GM18907 (cell line): Measurements from ENCODE around the gene MPIG6B.
"Not testable (repeated sequence)": the region's sequence is repeated elsewhere in the genome, so short reads cannot be mapped to it uniquely, and the experiment has no call there.

Experiments used
- ATAC-seq: cut with Tn5 transposase; IDR thresholded peaks from one replicate; pipeline ENCODE4 v1.9.1; 2021; ENCODE audit warnings: mild to moderate bottlenecking, moderate library complexity; ENCODE audit not compliant: unreplicated experiment

MPIG6B gene

DNA sequence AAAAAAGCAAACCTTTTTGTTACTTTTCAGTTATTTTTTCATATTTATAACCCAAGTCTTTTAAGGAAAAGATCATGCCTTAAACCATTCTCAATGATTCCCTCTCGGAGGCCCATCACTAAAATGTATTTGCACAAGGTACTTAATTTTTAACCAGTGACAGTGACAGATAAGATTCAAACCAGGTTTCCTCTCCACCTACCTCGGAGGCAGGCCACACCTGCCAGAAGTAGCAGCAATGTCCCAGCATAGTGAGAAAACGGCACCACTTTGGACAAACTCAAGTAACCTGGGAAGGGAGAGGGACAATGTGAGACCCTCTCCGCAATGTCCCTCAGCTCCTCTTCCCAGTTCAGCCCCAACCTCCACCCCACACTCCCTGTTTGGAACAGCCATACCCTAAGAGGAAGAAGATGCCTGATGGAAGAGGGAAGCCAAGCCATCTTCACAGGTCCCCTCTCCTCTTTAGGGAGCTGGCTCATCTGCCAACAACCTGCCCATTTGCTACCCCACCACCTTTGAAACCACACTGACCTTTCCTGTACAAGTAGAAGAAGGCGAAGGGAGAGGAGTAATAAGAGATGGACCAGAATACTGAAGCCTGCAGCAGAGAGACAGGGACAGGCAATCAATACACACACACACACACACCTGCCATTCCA is 22.3 kb upstream of the MPIG6B start:
- no peak for ATAC-seq

DNA sequence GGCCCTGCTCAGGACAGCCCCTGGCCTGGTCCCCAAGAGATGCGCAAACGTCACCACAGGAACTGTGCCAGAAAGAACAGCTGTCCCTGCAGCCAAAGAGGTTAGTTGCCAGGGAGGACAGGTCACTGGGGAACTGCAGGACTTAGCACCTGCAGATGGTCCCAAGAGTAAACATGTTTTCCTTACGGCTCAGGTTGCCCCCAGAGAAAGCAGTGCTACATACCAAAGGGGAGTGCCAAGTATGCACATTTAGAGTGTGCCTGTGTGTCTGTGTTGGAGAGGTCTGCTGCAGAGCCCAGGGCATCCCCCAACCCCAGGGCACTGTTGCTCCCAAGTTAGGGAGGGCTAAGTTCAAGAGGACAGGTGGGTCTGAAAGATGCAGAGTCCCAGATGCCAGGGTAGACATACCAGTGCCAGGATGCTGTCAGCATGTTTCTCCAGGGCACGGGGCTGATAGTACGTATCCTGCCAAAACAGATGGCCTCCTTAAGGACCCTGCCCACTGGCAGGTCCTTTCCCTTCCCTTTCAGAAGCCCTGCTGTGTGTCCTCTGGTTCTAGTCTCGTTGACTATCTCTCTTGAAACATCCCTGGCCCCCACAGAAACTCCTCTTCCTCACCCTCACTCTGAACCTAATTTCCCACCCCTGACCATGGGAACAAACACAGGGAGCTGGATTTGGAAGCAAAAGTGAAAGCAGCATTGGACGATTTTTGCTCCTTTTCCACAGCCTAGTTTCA is 21.3 kb upstream of the MPIG6B start:
- ATAC-seq: no peak

DNA sequence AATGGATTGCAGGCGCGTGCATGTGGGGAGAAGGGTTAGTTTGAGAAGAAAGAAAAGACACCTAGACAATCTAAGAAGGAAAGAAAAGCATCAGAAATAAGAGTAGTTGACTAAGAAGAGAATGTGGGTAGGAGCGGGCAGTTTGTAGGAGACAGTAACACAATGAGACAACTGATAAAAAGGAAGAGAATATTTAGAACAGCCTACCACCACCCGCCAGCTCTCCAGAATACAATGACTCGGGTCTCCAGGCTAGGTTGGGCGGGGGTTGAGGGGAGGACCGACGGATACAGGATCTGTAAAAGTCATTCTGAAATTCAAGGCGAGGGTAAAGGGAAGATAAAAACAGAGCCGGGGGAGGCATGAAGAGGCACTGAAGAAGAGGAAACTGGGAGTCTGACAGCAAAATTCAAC is 20.8 kb upstream of the MPIG6B start:
- ATAC-seq: no peak

DNA sequence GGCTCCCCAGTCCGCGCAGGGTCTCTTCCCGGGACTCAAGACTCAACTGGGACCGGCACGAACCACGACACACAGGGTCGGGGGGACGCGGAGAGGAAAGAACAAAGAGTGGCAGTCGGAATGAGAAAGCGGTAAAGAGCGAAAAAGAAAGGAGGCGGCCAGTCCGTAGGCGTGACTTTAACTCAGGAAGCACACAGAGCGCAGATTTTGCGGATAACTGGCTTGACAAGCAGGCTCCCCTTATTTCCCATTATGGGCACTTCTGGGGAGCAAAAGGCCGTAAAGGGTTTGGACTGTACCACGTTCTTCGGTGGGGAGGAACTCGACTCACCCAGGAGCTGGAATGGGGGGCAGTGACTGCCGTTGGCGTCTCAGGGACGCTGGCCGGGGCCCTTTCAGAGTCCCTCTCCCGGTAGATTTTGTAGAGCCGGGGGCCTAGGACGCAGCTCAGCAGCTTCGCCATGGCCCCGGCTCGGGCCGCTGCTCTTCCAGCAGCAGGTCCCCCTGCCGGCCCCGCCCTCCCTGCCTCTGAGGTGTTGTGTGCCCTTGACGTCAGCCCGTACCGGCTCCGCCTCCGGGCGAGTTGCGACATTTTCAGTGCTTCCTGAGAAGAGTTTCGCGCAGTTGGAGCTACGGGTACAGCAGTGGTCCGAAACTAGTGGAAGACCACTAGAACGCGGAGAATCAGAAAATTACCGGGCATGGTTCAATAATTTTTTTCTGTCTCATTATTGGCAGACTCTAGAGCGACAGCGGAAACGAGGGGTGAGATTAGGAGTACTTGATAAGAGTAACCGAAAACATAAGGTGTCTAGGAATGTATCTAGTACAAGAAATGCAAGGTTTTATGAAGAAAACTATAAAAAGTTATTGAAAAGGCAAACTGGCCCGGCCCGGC is 20.1 kb upstream of the MPIG6B start, which contains the start of gene ABHD16A:
Gene ABHD16A (minus strand): TSS at position 506 of the 898 bp plus-strand sequence. CDS start 43 bp downstream, at position 463.
- ATAC-seq: peak; percentile 80

DNA sequence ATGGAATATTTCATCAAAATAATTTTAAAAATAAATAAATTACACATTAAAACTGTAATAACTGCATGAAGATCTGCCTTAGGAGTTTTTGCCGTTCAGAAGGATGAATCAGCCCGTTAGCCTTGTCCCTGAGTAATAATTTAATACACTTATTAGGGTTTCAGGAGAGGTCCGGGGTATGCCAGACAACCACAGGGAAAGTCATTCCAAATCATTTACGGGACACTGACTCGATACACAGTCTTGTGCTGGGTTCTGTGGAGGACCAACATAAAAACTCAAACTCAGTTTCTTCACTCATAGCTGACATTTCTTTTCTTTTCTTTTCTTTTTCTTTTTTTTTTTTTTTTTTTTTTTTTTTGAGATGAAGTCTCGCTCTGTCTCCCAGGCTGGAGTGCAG is 17.2 kb upstream of the MPIG6B start:
- ATAC-seq: no peak

DNA sequence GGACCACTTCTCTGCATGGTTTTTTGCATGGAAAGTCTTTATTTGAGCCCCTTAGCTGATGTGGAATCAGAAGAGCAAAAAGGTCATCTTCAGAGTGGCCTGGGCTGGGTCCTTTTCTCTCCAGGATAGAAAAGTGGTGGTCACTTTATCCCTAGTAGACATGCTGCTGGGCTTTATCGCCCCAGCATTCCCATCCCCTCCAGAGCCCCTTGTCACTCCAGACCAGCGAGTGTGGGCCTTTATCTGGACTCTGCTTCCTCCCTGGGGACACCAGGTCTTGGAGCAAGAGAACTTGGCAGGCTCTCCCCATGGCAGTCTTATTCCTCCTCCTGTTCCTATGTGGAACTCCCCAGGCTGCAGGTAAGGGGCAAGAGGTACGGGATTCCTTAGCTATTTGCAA is 16.6 kb upstream of the MPIG6B start, which contains the start of gene LY6G6F:
Gene LY6G6F (plus strand): TSS at position 268 of the 400 bp plus-strand sequence. CDS start 41 bp downstream, at position 309.
- no peak for ATAC-seq

DNA sequence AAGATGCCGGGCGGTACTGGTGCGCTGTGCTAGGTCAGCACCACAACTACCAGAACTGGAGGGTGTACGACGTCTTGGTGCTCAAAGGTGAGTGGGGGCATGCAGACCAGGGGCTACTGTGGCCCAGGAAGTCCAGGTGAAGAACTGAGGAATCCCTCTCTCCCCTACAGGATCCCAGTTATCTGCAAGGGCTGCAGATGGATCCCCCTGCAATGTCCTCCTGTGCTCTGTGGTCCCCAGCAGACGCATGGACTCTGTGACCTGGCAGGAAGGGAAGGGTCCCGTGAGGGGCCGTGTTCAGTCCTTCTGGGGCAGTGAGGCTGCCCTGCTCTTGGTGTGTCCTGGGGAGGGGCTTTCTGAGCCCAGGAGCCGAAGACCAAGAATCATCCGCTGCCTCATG is 15.5 kb upstream of the MPIG6B start:
- ATAC-seq: no peak

DNA sequence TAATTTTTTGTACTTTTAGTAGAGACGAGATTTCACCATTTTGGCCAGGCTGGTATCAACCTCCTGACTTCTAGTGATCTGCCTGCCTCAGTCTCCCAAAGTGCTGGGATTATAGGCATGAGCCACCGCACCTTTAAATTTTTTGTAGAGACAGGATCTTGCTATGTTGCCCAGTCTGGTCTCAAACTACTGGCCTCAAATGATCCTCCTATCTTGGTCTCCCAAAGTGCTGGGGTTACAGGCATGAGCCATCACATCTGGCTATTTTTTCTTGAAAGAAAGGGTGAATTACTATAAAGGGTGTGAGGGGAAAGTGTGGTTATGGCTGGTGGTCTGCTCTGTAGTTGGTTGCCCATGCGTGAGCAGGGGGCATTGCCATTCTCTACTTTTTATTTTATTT is 14.9 kb upstream of the MPIG6B start:
- no peak for ATAC-seq

DNA sequence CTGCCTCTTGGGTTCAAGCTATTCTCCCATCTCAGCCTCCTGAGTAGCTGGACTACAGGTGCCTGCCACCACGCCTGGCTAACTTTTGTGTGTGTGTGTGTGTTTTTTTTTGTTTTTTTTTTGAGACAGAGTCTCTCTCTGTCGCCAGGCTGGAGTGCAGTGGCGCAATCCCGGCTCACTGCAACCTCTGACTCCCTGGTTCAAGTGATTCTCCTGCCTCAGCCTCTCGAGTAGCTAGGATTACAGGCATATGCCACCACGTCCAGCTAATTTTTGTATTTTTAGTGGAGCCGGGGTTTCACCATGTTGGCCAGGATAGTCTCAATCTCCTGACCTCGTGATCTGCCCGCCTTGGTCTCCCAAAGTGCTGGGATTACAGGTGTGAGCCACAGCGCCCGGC is 14.0 kb upstream of the MPIG6B start:
- not testable (repeated sequence) for ATAC-seq

DNA sequence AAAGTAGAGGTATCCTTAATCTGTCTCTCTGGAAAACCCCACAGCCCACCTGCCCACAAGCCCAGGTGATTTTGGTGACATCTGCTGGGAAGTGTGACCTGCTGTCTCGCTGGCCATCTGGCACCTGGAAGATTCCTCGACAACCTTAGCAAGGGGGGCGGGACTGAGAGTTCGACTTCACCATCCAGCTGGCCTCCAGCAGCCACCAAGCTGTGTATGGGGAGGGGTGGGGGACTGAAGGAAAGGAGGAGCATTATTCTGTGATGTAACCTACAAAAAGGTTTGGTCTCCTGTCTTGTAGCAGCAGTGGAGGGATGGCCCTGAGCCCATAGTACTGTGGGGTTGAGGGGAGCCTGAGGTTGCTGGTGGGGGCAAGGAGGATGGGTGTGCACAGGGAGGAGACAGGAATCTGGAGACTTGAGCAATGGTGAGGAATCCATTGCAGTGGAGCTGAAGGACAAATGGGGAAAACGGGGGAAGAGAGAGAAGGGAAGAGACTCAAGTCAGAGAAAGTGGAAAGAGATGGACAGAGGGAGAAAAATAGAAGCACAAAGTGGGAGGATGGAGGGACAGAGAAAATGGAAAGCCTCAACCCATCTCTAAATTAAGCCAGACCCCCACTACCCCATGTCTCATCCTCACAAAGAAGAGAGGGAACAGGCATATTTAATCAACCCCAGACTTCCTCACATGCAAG is 12.5 kb upstream of the MPIG6B start:
- ATAC-seq: no peak

DNA sequence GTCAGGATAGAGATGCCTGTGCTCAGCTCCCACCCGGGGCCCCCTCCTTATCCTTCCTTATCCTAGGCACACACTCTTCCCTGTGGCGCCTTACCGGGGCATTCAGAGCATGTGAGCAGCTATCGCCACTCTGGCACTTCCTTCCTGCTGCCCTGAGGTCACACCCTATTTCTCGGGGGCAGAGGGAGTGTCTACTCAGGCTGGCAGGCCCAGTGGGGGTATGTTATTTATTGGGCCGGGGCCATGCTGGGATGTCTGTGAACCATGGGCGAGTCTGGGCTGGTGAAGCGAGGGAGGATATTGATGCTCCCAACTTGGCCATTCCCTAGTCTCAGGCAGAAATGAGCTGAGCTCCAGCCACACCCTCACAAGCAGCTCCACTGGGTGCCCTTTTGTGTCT is 11.9 kb upstream of the MPIG6B start:
- ATAC-seq: no peak

DNA sequence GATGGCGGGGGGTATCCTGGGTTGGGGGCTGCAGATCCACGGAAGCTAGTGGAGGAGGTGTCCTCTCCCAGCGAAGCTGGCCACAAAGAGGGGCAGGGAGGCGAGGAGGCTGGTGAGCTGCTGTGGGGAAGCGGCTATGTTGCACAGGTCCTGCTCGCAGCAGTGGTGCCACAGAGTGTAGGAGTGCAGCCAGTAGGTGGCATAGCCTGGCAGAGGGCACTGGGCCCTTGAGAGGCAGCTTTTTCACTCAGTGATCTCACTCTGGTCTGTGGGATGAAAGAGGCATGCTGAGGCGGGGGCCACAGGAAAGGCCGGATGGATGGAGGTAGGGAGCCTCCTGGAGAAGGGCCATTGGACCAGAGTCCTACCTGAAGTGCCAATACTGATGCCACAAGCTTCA is 10.9 kb upstream of the MPIG6B start:
- ATAC-seq: no peak

DNA sequence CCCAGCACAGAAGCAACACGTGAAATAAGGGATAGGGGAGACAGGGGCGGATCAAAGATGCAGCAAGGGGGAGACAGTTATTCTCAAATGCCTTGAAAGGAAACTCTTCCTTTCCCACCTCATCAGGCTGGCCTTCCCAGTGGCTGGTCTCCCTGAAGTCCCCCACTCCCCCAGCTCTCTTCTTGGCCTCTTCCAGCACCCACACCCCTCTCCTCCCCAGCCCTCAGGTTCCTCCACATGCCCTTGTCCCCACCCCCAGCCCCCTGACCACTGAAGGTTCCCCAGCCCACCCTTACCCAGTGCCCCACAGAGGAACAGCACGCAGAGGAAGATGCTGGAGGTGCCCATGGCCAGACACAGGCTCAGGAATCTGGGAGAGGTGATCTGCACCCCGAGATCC is 9.7 kb upstream of the MPIG6B start:
- no peak for ATAC-seq

DNA sequence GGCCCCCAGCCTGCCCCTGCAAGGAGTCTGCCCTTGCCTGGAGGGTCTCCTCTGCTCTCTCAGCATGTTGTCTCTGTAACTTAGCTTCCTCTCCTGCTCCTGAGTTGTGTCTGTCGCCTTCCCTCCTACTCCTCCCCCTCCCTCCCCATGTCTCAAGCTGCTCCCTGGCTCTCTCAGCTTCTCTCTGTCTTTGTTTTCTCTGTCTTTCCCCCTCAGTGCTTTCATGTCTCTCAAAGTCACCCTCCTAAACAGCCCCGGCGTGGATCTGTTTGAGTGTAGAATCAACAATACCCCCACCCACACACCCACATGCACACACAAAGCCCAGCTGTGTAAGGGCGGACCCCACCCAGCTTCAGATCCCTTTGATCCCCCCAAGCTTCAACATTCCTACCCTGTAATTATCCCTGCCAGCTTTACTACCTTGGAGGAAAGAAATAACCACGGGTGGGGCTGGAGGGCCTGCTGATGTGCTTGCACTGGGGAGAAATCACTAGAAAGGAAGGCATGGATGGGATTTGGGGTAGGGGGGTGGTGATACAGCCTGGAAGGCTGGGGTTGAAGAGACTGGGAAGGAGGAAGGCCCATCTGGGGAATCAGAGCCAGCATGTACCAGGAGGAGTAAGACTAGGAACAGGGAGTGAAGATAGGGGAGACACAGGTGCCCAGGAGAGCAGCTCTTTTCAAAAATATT is 9.0 kb upstream of the MPIG6B start:
- no peak for ATAC-seq

DNA sequence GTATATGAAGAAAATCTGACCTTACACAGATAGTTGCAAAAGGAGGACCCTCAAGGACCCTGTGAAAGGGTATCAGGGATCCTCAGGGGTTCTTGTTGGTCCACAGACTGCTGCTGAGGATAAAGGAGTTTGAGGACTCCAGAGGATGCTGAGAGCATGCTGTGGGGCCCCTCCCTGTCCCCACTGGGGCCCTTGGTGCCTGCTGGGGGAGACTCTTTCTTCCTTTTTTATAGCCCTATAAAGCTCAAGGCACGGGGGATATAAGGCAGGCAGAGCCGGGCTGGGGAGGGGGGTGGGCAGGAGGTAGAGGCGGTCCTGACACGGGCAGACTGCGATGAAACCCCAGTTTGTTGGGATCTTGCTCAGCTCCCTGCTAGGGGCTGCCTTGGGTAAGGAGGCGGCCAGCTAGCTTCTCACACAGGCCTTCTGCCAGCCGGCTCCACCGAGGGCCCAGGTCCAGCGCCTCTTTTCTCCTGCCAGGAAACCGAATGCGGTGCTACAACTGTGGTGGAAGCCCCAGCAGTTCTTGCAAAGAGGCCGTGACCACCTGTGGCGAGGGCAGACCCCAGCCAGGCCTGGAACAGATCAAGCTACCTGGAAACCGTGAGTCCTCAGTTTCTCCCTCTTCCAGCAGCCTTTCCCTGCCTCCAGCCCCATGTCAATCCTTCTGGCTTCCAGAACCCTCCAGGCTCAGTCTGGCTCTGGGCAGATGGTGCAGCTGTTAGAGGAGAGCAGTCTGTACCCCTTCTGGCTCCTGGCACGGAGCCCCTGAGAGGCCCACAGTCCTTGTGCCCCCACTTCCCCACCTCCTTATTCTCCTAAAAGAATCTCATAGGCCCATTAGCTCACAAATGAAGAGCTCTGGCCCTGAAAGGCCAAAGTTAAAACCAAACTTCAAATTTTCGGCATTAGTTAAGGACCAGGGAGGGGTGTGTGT is 7.9 kb upstream of the MPIG6B start, which contains the start of gene LY6G6D:
Gene LY6G6D (plus strand): TSS at position 327 of the 937 bp plus-strand sequence. CDS start 8 bp downstream, at position 335.
- ATAC-seq: no peak

DNA sequence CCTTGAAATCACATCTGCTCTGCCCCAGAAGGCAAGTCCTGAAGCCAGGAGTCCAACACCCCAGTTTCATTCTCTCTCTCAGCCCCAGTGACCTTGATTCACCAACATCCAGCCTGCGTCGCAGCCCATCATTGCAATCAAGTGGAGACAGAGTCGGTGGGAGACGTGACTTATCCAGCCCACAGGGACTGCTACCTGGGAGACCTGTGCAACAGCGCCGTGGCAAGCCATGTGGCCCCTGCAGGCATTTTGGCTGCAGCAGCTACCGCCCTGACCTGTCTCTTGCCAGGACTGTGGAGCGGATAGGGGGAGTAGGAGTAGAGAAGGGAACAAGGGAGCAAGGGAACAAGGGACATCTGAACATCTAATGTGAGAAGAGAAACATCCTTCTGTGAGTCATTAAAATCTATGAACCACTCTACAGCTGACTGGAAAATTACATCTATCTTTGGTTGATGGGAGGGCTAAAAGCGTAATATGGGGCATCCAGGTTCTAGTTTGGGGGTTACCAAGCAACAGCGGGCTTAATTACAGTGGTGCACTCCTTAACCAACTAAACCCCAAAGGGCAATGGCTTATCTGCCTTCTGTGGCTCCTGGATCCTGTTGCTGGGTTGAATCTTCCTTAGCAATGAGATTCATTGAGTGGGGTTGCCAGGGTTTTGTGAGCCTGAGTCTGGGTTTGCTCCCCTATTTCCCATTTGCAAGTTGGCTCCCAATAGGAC is 5.5 kb upstream of the MPIG6B start:
- ATAC-seq: no peak

DNA sequence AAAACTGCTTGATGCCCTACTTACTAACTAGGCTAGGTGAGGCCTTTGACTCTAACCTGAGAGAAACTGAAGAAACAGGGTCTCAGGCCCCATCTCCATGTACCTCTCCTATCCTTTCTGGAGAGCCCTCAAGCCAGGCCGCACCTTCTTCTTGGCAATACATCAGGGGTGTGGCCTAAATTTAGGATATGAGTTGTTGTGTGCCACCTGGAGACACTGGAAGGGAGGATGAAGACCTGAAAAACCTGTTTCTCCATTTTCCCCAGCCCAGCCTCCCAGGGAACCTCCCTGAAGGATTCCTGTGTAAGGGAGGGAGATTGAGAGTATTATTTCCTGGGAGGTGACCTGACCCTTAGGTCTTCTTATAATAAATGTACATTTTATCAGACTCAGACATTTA is 4.9 kb upstream of the MPIG6B start:
- ATAC-seq: no peak

DNA sequence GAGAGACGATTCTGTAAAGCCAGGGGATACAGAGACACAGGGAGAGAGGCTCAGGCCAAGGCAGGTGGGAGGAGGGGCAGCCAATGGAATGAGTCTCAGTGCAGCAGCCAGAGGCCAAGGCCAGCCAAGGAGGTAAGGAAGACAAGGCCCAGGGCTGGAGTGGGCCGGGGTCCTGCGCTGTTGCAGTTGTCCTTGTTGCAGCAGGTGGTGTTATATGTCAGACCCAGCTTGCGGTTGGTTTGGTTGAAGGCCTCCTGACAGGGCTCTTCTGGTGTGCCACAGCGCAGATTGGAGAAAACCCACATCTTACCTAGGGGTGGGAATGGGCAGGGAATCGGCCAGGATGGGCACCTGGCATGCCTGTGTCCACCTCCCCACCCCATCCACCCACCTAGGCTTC is 4.2 kb upstream of the MPIG6B start:
- no peak for ATAC-seq
